C4-2B (cell line): Measurements from ENCODE around the gene SNRK.

Experiments used
- H3K27ac ChIP-seq: fragments of 450-650 bp; 2 replicates; pipeline ENCODE4 v1.5.1; 2017
- CTCF ChIP-seq: fragments of 450-650 bp; conservative IDR thresholded peaks from 2 replicates; pipeline ENCODE4 v1.5.1; 2017; ENCODE audit warnings: mild to moderate bottlenecking
- ZFX ChIP-seq: fragments of 450-650 bp; IDR thresholded peaks from 2 replicates; pipeline ENCODE4 v1.6.1; 2017

The SNRK gene

DNA sequence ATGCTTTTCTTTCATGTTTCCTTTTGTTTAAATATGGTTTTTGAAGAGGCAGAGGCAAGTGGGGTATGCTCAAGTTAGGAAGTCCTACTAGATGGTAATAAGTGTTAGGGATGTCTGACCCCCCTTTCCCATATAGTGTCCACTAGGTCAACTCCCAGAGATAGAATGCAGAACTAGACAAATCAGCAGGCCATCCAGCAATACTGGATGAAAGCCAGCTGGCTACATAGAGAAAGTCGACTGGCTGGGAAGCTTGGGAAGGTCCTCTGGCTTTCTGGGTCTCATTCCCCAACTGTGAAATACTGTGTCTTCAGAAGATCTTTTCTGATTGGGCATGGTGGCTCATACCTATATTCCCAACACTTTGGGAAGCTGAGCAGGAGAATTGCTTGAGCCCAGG lies 113.8 kb downstream of the SNRK start:
- no peak overlapping the region for H3K27ac ChIP-seq
- no peak for TF ChIP-seq ZFX
- TF ChIP-seq CTCF: no peak
